SK-N-SH (cell line): ENCODE measurements around the gene CPAMD8. TPM values are rescaled to one million over a fixed set of nuclear protein-coding genes. Genes with fewer than 3 reads are reported as not detected.

Experiments used
- CTCF ChIA-PET: fragments of 300-600, 350-600 bp; formaldehyde crosslinking; extraction: SDS; loops from one replicate; lab custom pipeline; 2021; lab: Yijun Ruan, JAX
- POLR2A ChIA-PET: fragments of 350-600 bp; sonication (Branson Sonifier 250); formaldehyde crosslinking; extraction: SDS; loops from one replicate; lab custom pipeline; 2020; ENCODE audit warnings: antibody characterized with exemption, inconsistent platforms; lab: Yijun Ruan, JAX
- DNase-seq: peaks from one replicate; pipeline ENCODE4 v3.0.0; 2012
- H2AFZ ChIP-seq: fragments of 200-600 bp; sonication (generic); 2 replicates; pipeline ENCODE4 v1.8.1; 2016; ENCODE audit warnings: antibody characterized with exemption, mild to moderate bottlenecking, low read depth
- H3F3A ChIP-seq: fragments of 200-600 bp; sonication (generic); replicated peaks from 2 replicates; pipeline ENCODE3; 2016; ENCODE audit warnings: antibody characterized with exemption, mild to moderate bottlenecking; ENCODE audit not compliant: insufficient read depth
- H3K27ac ChIP-seq, 2 experiments: fragments of 200-500 bp in 1 of 2; fragments of 200-600 bp in 1 of 2; sonication (Bioruptor generic) in 1 of 2; sonication (generic), shearing (Covaris generic) in 1 of 2; 2 replicates each; pipeline versions ENCODE4 v1.5.1 to v1.6.1; 2014 to 2016; ENCODE audit warnings: low read depth in 2 of 2, inconsistent platforms in 1 of 2, low read length in 1 of 2, mild to moderate bottlenecking in 1 of 2, mixed read lengths in 1 of 2
- H3K27me3 ChIP-seq: fragments of 200-600 bp; sonication (generic), shearing (Covaris generic); 2 replicates; pipeline ENCODE4 v1.6.1; 2016; ENCODE audit warnings: mixed run types; ENCODE audit not compliant: insufficient read depth
- H3K36me3 ChIP-seq, 2 experiments: fragments of 200-500 bp in 1 of 2; fragments of 200-600 bp in 1 of 2; sonication (Bioruptor generic) in 1 of 2; sonication (generic) in 1 of 2; replicated peaks in 1 of 2; 2 replicates each; pipeline versions ENCODE3 to v1.5.1; 2014 to 2016; ENCODE audit warnings: low read length in 1 of 2, mild to moderate bottlenecking in 1 of 2; ENCODE audit not compliant: insufficient read depth in 2 of 2, control insufficient read depth in 1 of 2
- H3K4me1 ChIP-seq, 2 experiments: fragments of 200-500 bp in 1 of 2; fragments of 200-600 bp in 1 of 2; sonication (Bioruptor generic) in 1 of 2; sonication (generic), shearing (Covaris generic) in 1 of 2; 2 replicates each; pipeline versions ENCODE4 v1.5.1 to v1.6.1; 2014 to 2016; ENCODE audit warnings: low read depth in 1 of 2, low read length in 1 of 2, mixed run types in 1 of 2; ENCODE audit not compliant: insufficient read depth in 2 of 2, control insufficient read depth in 1 of 2
- H3K4me2 ChIP-seq: fragments of 200-600 bp; sonication (generic), shearing (Covaris generic); 2 replicates; pipeline ENCODE4 v1.6.1; 2017; ENCODE audit warnings: mixed run types
- H3K4me3 ChIP-seq, 2 experiments: fragments of 200-500 bp in 1 of 2; fragments of 200-600 bp in 1 of 2; sonication (Bioruptor generic) in 1 of 2; sonication (generic), shearing (Covaris generic) in 1 of 2; 2 replicates each; pipeline versions ENCODE4 v1.5.1 to v1.8.1; 2014 to 2016; ENCODE audit warnings: low read depth in 2 of 2, inconsistent platforms in 1 of 2, low read length in 1 of 2, mild to moderate bottlenecking in 1 of 2, mixed read lengths in 1 of 2, moderate library complexity in 1 of 2
- H3K79me2 ChIP-seq: fragments of 200-600 bp; sonication (generic); 2 replicates; pipeline ENCODE4 v1.8.1; 2017; ENCODE audit warnings: mild to moderate bottlenecking; ENCODE audit not compliant: insufficient read depth
- H3K9ac ChIP-seq: fragments of 200-600 bp; sonication (generic); 2 replicates; pipeline ENCODE4 v1.6.1; 2017; ENCODE audit warnings: mixed run types
- H3K9me2 ChIP-seq: fragments of 200-600 bp; sonication (generic); 2 replicates; pipeline ENCODE4 v1.6.1; 2017; ENCODE audit warnings: mixed run types
- H3K9me3 ChIP-seq: fragments of 200-600 bp; sonication (generic); 2 replicates; pipeline ENCODE4 v1.6.1; 2017; ENCODE audit warnings: mixed run types, mild to moderate bottlenecking, moderate library complexity
- H4K20me1 ChIP-seq: fragments of 200-600 bp; sonication (generic); 2 replicates; pipeline ENCODE4 v1.6.1; 2017; ENCODE audit warnings: mild to moderate bottlenecking, mixed run types; ENCODE audit not compliant: insufficient read depth
- CHD2 ChIP-seq: fragments of 150-350 bp; IDR thresholded peaks from 2 replicates; pipeline ENCODE4 v1.6.1; 2018; ENCODE audit warnings: low read length; ENCODE audit not compliant: partially characterized antibody
- ELF1 ChIP-seq: IDR thresholded peaks from 2 replicates; pipeline ENCODE4 v1.4.0; 2012
- FOXJ3 ChIP-seq: sonication (generic); formaldehyde crosslinking; IDR thresholded peaks from 2 replicates; pipeline ENCODE4 v1.5.1; 2020; ENCODE audit warnings: mild to moderate bottlenecking, missing genetic modification reagents
- FOXM1 ChIP-seq: IDR thresholded peaks from 2 replicates; pipeline ENCODE4 v1.4.0; 2012; ENCODE audit warnings: low read depth, mild to moderate bottlenecking
- GABPA ChIP-seq: IDR thresholded peaks from 2 replicates; pipeline ENCODE4 v1.4.0; 2012; ENCODE audit warnings: low read depth, mild to moderate bottlenecking
- GATA2 ChIP-seq: sonication (generic); formaldehyde crosslinking; IDR thresholded peaks from 2 replicates; pipeline ENCODE4 v1.5.0; 2020; ENCODE audit warnings: mild to moderate bottlenecking, missing genetic modification reagents
- NFIC ChIP-seq: IDR thresholded peaks from 2 replicates; pipeline ENCODE4 v1.4.0; 2012; ENCODE audit warnings: borderline replicate concordance
- NRF1 ChIP-seq: IDR thresholded peaks from 2 replicates; pipeline ENCODE4 v1.6.1; 2012; ENCODE audit warnings: low read depth, mild to moderate bottlenecking, low read length
- POLR2AphosphoS5 ChIP-seq: IDR thresholded peaks from 2 replicates; pipeline ENCODE4 v1.6.1; 2012; ENCODE audit warnings: low read depth, low read length
- RFX5 ChIP-seq: IDR thresholded peaks from 2 replicates; pipeline ENCODE4 v1.6.1; 2012; ENCODE audit warnings: mild to moderate bottlenecking, improper control_type of control experiment, low read length
- RXRA ChIP-seq: IDR thresholded peaks from 2 replicates; pipeline ENCODE4 v1.4.0; 2012; ENCODE audit warnings: low read depth, mild to moderate bottlenecking, borderline replicate concordance
- SMC3 ChIP-seq: IDR thresholded peaks from 2 replicates; pipeline ENCODE4 v1.6.1; 2012; ENCODE audit warnings: low read depth, low read length, improper control_type of control experiment
- TAF1 ChIP-seq: IDR thresholded peaks from 2 replicates; pipeline ENCODE4 v1.6.1; 2012; ENCODE audit warnings: low read depth, mild to moderate bottlenecking, low read length, moderate library complexity, borderline replicate concordance
- TEAD4 ChIP-seq: IDR thresholded peaks from 2 replicates; pipeline ENCODE4 v1.4.0; 2012; ENCODE audit warnings: mild to moderate bottlenecking, borderline replicate concordance; ENCODE audit not compliant: insufficient read depth
- YY1 ChIP-seq: IDR thresholded peaks from 2 replicates; pipeline ENCODE4 v1.4.0; 2012; ENCODE audit warnings: low read depth, mild to moderate bottlenecking
- WGBS: methylation state at CpG from one replicate; pipeline ENCODE4 v1.1.6; 2017; ENCODE audit warnings: low lambda C conversion rate; 5-methylcytosine and 5-hydroxymethylcytosine counted together
- polyA plus RNA-seq, 3 experiments: library from polyadenylated mRNA; depleted of rRNA; stranded (reverse); fragments of >200 nt; gene quantifications; 2 replicates each; pipeline ENCODE4 v1.2.3, GENCODE V29; 2012
- TF ChIP-seq, protein P1 (sequence below): IDR thresholded peaks from 2 replicates; pipeline ENCODE4 v1.4.0; 2012; ENCODE audit warnings: low read depth
- TF ChIP-seq, protein P2 (sequence below): IDR thresholded peaks from 2 replicates; pipeline ENCODE4 v1.4.0; 2012; ENCODE audit warnings: low read depth, borderline replicate concordance
- TF ChIP-seq, protein P3 (sequence below): fragments of 200-600 bp; sonication (generic); IDR thresholded peaks from 2 replicates; pipeline ENCODE4 v1.6.1; 2017; ENCODE audit warnings: antibody characterized with exemption, mild to moderate bottlenecking, moderate library complexity
- TF ChIP-seq, protein P4 (sequence below): IDR thresholded peaks from 2 replicates; pipeline ENCODE4 v1.6.1; 2012; ENCODE audit warnings: mild to moderate bottlenecking, low read depth, low read length, moderate library complexity

The CPAMD8 gene
- polyA plus RNA-seq, 1 of the 3 experiments (the other 2 are of a cell fraction) = 1.2 TPM

DNA sequence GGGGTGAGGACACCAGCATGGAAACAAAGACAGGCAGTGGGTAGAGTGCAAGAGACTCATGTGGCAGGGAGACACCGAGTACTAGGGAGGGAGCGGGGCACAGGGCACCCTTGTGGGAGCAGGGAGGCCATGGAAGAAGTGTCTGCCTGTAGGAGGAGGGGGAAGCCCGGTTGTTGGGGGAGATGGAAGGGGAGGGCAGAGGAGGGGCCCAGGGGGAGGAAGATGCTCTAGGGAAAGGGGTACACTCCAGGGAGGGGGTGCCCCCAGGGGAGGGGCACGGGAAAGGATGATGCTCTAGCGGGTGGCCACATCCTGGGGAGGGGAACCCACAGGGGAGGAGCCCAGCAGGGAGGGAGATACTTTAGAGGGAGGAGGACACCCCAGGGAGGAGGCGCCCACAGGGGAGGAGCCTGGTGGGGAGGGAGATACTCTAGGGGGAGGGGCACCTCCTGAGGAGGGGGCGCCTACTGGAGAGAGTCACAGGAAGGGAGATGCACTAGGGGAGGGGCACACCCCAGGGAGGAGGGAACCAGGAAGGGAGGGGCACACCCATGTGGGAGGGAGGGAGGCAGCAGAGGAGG, 24.9 kb downstream of the CPAMD8 start:
- peaks cover 31% of the 10 kb centered on the region; the same call in 1 of the 2 replicates for H3K27me3 ChIP-seq
- CTCF ChIA-PET = no interaction called here
- H3K79me2 ChIP-seq = no peaks in the 10 kb centered on the region
- H3K27ac ChIP-seq = no peak overlapping the region
- no peak overlapping the region for H2AFZ ChIP-seq
- H3F3A ChIP-seq = no peaks in the 10 kb centered on the region
- no peak for TF ChIP-seq NFIC
- TF ChIP-seq CHD2 = no peak
- TF ChIP-seq, protein P1, sequence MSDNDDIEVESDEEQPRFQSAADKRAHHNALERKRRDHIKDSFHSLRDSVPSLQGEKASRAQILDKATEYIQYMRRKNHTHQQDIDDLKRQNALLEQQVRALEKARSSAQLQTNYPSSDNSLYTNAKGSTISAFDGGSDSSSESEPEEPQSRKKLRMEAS = no peak
- no peak for TF ChIP-seq FOXJ3
- no peak for TF ChIP-seq GABPA
- TF ChIP-seq RXRA = no peak
- no peak for TF ChIP-seq TEAD4
- TF ChIP-seq, protein P2, sequence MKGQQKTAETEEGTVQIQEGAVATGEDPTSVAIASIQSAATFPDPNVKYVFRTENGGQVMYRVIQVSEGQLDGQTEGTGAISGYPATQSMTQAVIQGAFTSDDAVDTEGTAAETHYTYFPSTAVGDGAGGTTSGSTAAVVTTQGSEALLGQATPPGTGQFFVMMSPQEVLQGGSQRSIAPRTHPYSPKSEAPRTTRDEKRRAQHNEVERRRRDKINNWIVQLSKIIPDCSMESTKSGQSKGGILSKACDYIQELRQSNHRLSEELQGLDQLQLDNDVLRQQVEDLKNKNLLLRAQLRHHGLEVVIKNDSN = no peak
- TF ChIP-seq, protein P3, sequence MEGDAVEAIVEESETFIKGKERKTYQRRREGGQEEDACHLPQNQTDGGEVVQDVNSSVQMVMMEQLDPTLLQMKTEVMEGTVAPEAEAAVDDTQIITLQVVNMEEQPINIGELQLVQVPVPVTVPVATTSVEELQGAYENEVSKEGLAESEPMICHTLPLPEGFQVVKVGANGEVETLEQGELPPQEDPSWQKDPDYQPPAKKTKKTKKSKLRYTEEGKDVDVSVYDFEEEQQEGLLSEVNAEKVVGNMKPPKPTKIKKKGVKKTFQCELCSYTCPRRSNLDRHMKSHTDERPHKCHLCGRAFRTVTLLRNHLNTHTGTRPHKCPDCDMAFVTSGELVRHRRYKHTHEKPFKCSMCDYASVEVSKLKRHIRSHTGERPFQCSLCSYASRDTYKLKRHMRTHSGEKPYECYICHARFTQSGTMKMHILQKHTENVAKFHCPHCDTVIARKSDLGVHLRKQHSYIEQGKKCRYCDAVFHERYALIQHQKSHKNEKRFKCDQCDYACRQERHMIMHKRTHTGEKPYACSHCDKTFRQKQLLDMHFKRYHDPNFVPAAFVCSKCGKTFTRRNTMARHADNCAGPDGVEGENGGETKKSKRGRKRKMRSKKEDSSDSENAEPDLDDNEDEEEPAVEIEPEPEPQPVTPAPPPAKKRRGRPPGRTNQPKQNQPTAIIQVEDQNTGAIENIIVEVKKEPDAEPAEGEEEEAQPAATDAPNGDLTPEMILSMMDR = no peak
- TF ChIP-seq YY1 = no peak
- TF ChIP-seq, protein P4, sequence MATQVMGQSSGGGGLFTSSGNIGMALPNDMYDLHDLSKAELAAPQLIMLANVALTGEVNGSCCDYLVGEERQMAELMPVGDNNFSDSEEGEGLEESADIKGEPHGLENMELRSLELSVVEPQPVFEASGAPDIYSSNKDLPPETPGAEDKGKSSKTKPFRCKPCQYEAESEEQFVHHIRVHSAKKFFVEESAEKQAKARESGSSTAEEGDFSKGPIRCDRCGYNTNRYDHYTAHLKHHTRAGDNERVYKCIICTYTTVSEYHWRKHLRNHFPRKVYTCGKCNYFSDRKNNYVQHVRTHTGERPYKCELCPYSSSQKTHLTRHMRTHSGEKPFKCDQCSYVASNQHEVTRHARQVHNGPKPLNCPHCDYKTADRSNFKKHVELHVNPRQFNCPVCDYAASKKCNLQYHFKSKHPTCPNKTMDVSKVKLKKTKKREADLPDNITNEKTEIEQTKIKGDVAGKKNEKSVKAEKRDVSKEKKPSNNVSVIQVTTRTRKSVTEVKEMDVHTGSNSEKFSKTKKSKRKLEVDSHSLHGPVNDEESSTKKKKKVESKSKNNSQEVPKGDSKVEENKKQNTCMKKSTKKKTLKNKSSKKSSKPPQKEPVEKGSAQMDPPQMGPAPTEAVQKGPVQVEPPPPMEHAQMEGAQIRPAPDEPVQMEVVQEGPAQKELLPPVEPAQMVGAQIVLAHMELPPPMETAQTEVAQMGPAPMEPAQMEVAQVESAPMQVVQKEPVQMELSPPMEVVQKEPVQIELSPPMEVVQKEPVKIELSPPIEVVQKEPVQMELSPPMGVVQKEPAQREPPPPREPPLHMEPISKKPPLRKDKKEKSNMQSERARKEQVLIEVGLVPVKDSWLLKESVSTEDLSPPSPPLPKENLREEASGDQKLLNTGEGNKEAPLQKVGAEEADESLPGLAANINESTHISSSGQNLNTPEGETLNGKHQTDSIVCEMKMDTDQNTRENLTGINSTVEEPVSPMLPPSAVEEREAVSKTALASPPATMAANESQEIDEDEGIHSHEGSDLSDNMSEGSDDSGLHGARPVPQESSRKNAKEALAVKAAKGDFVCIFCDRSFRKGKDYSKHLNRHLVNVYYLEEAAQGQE = no peak
- TF ChIP-seq ELF1 = no peak
- TF ChIP-seq SMC3 = no peak
- no peak for TF ChIP-seq RFX5
- no peak for TF ChIP-seq POLR2AphosphoS5
- no peak for TF ChIP-seq NRF1
- no peak for TF ChIP-seq FOXM1
- no peak for TF ChIP-seq GATA2
- no peak for TF ChIP-seq TAF1
- TF ChIP-seq, all 33 proteins: peak for 0
- Histone ChIP-seq H3K9me2 (no peaks in the 10 kb centered on the region), H3K4me1 (no peaks in the 10 kb centered on the region), H3K36me3 (no peaks in the 10 kb centered on the region), H3K4me3 (no peak overlapping the region), H3K4me2 (no peak overlapping the region), H3K9me3 (no peaks in the 10 kb centered on the region), H3K9ac (no peak overlapping the region), H4K20me1 (no peaks in the 10 kb centered on the region)
- WGBS = 2% methylated on average over 7 of the region's 7 CpGs
- POLR2A ChIA-PET = no interaction called here
- DNase-seq = no peak
